Anterior cingulate cortex (tissue), 58 donors: Measurements from ENCODE around the gene LRP1.

ENCODE experiments used
- DNase-seq, 58 donors: peaks; one replicate each; lab custom pipeline; 2025; lab: John Stamatoyannopoulos, UW

Gene LRP1

GRCh38 chr12:57240066-57240921 is 112.0 kb downstream of the LRP1 start:
- DNase-seq = peak in 56 of 58 donors; percentile 19 to 88 (median 58)

DNA sequence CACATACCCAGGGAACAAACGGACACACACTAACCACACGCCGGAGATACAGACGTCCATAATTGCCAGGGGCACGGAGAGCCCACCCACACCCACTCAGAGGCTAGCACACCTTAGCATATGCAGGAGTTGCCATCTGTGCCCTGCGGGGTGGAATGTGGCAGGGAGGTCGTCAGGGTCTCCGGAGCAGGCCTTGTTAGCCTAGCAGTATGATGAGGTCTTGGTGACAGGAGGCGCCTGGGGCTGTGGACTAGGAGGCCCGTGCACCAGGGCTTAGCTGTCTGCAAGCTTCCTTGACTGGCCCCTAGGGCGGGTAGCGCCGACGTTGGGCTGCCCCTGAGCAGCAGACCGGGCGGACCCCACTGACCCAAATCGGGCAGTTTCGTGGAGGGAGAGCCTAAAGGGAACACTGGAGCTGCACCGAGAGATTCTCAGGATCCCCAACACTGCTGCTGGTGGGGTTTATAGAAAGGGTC is 112.7 kb downstream of the LRP1 start:
- peak in 5 of 58 donors; percentile 29 to 56 (median 42) for DNase-seq

- peak in 10 of 58 donors; percentile 18 to 63 (median 20) for DNase-seq
Observed at GRCh38 chr12:57241402-57242310, 113.4 kb downstream of the LRP1 start.

- peak in 33 of 58 donors; percentile 17 to 84 (median 34) for DNase-seq
Observed at GRCh38 chr12:57242329-57242690, 114.0 kb downstream of the LRP1 start.

GRCh38 chr12:57242691-57243454 is 114.6 kb downstream of the LRP1 start:
- peak in 33 of 58 donors; percentile 12 to 84 (median 35) for DNase-seq

- peak in 45 of 58 donors; percentile 10 to 74 (median 35) for DNase-seq
Observed at GRCh38 chr12:57243521-57244311, 115.4 kb downstream of the LRP1 start.

DNA sequence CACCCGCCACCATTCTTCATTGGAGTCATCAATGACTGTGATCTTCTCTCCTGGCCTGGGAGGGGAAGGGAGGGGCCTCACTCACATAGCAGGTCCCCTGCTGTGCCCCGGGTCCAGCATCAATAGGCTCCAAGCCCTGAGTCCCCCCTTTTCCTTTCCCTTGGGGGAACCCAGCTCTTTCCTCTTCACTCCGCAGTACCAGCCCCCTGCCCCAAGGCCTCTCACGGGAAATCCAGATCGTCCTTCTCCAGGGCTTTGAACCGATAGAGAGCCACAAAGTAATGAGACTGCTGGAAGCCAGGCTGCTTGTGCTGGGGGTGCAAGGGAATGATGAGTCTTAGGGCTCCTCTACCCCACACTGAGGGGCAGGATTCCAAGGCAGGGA is 116.0 kb downstream of the LRP1 start:
- DNase-seq = no peak

- DNase-seq = no peak
Observed at GRCh38 chr12:57247041-57247440, 118.8 kb downstream of the LRP1 start.

DNA sequence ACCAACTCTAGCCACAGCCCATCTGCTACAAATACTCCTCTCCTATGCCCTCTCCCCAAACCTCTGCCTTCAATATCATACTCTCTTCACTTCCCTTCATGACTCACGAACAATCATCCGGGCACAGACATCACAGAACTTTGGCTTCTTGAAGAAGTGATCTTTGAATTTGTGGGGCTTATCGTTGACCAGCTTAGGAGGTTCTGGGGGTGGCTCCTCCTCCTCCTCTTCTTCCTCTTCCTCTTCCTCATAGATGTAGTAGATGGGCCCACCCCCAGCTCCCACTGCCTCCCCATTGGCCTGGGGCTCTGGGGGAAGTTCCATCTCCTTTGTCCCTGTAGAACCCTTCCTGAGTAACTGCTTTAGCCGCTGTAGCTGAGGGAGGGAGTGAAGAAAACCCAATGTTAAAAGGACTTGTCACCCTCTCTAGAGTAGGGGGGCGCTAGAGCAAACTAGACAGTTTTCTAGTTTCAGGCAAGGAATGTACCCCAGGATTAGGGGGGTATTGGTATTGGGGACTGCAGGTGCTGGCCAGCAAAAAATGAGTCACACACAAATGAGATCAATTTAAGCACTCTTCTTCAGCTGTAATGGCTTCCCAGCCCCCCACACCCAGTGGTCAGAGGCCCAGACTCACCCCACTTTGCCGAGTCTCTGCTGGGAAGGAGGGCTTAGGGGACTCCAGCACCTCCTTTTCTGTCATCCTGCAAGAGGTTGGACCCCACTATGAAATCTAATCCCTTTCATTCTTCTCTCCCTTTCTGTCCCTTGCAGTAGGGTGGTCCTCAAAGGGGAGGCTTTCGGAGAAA is 120.9 kb downstream of the LRP1 start:
- peak in 2 of 58 donors; percentile 16 to 24 for DNase-seq

DNA sequence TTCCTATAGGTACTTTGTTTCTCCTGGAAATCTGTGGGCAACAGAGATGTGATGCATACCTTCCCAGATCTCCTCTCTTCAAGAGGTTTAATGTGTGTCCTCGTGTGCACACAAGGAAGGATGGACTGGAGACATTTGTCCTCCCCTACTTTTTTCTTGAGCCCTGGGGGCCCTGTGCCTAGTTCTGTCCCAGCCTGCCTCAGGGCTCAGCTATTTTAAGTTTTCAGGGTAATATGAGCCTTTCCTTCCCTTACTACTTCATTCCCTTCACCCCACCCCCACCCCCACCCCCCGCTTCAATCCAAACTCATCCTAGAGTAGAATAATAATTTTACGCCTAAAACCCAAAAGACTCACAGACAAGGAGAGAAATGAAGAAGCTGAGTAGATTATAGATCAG is 122.3 kb downstream of the LRP1 start:
- DNase-seq = no peak

- no peak for DNase-seq
Observed at GRCh38 chr12:57250956-57251355, 122.7 kb downstream of the LRP1 start, which contains the start of gene STAC3. Gene STAC3, minus strand, starts transcription at chr12:57251187. Its CDS starts 1,551 bp downstream, at chr12:57249636.

GRCh38 chr12:57254506-57255280 is 126.4 kb downstream of the LRP1 start:
- no peak for DNase-seq

- DNase-seq = no peak
Observed at GRCh38 chr12:57255916-57256315, 127.6 kb downstream of the LRP1 start.

DNA sequence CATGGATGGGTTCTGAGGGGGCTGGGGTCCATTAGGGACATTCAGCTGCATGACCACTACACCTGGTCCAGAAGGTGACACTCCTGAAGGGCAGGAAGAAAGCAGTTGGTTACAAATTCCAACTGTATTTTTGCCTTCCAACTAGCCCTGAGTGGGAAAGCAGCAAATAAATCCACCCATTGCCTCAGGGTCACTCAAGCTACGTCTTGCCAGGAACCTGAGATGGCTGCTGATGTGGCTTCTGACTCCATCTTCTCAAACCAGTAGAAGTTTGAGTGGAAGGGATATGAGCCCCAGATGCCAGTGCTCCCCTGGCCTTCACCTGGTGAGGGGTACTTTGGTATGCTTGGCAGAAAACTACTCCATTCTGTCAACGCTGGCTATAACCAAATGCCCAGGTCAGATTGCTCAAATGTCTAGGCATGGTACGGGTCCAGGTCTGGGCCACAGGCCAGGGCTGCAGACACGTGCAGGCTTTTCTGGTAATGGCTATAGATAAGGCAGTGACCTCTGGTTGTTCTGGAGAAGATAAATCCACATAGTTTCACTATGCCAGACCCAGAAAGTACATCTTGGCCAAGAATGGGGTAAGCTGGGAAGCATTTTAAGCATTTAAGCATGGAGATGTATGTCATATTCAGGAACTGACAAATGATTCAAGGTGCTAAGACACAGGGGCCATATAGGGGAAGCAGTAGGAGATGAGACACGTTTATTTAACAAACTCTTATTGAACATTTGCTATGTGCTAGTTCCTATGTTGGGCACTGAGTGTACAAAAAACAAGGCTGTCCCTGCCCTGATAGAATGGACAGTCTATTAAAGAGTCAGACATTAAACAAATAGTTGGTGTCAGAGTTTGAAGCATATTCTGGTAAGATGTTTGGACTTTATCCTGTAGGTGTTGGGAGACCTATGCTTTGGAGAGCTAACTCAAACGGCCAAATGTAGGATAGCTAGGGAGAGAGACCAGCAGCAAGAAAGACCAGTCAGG is 131.0 kb downstream of the LRP1 start:
- no peak for DNase-seq

- DNase-seq = no peak
Observed at GRCh38 chr12:57260366-57260765, 132.1 kb downstream of the LRP1 start.

- DNase-seq = no peak
Observed at GRCh38 chr12:57261428-57261865, 133.2 kb downstream of the LRP1 start.
